ENCODE measurements around the gene SNRPE.

SNRPE gene

GRCh38 chr1:203880606-203881005, 19.2 kb downstream of the SNRPE start:
- DNase-seq (ENCODE audit: low read depth in 2 of 2): no peak

GRCh38 chr1:203888807-203889251, 27.4 kb downstream of the SNRPE start:
- DNase-seq (ENCODE audit: low read depth in 2 of 2): no peak

- DNase-seq (ENCODE audit: low read depth in 2 of 2): no peak
Observed at GRCh38 chr1:203891950-203892349, 30.6 kb downstream of the SNRPE start.

- no peak for DNase-seq (ENCODE audit: low read depth in 2 of 2)
Observed at GRCh38 chr1:203898458-203899352, 37.3 kb downstream of the SNRPE start.

- no peak for DNase-seq (ENCODE audit: low read depth in 2 of 2)
Observed at GRCh38 chr1:203899353-203899716, 37.9 kb downstream of the SNRPE start.

- no peak for DNase-seq (ENCODE audit: low read depth in 2 of 2)
Observed at GRCh38 chr1:203899869-203900714, 38.7 kb downstream of the SNRPE start.

GRCh38 chr1:203901581-203901980, 40.2 kb downstream of the SNRPE start:
- DNase-seq (ENCODE audit: low read depth in 2 of 2): no peak

- DNase-seq (ENCODE audit: low read depth in 2 of 2): no peak
Observed at GRCh38 chr1:203905275-203905674, 43.9 kb downstream of the SNRPE start.

GRCh38 chr1:203906932-203907331, 45.5 kb downstream of the SNRPE start:
- no peak for DNase-seq (ENCODE audit: low read depth in 2 of 2)

- no peak for DNase-seq (ENCODE audit: low read depth in 2 of 2)
Observed at GRCh38 chr1:203907901-203908300, 46.5 kb downstream of the SNRPE start.

- no peak for DNase-seq (ENCODE audit: low read depth in 2 of 2)
Observed at GRCh38 chr1:203911806-203912205, 50.4 kb downstream of the SNRPE start.

GRCh38 chr1:203913073-203913521, 51.7 kb downstream of the SNRPE start:
- no peak for DNase-seq (ENCODE audit: low read depth in 2 of 2)

GRCh38 chr1:203914292-203914691, 52.9 kb downstream of the SNRPE start:
- DNase-seq (ENCODE audit: low read depth in 2 of 2): no peak

- no peak for DNase-seq (ENCODE audit: low read depth in 2 of 2)
Observed at GRCh38 chr1:203915811-203916210, 54.4 kb downstream of the SNRPE start.

GRCh38 chr1:203916756-203917155, 55.4 kb downstream of the SNRPE start:
- DNase-seq (ENCODE audit: low read depth in 2 of 2): no peak
